WTC11 (cell line): ENCODE data around the gene SRSF9. TPM values are rescaled to one million over a fixed set of nuclear protein-coding genes. Genes with fewer than 3 reads are reported as not detected.

Experiments used
- CDX4 ChIP-seq: fragments of 250-450 bp; sonication (Bioruptor Pico); IDR thresholded peaks from 2 replicates; pipeline ENCODE4 v1.9.0; 2021; ENCODE audit warnings: moderate library complexity, mild to moderate bottlenecking, inconsistent platforms, borderline replicate concordance
- E2F5 ChIP-seq: sonication (generic); formaldehyde crosslinking; IDR thresholded peaks from 2 replicates; pipeline ENCODE4 v1.8.1; 2022; ENCODE audit warnings: mild to moderate bottlenecking, moderate library complexity, missing genetic modification reagents
- ELF4 ChIP-seq: sonication (generic); formaldehyde crosslinking; IDR thresholded peaks from 2 replicates; pipeline ENCODE4 v1.8.1; 2022; ENCODE audit warnings: low read depth, mild to moderate bottlenecking, moderate library complexity, missing genetic modification reagents
- FOXJ3 ChIP-seq: sonication (generic); formaldehyde crosslinking; IDR thresholded peaks from 2 replicates; pipeline ENCODE4 v1.9.0; 2021; ENCODE audit warnings: missing genetic modification reagents, mild to moderate bottlenecking, borderline replicate concordance
- FOXK1 ChIP-seq: sonication (generic); formaldehyde crosslinking; IDR thresholded peaks from 2 replicates; pipeline ENCODE4 v1.8.0; 2022; ENCODE audit warnings: mild to moderate bottlenecking, moderate library complexity, missing genetic modification reagents
- JAZF1 ChIP-seq: fragments of 250-450 bp; sonication (Bioruptor Pico); IDR thresholded peaks from 2 replicates; pipeline ENCODE4 v1.9.0; 2021; ENCODE audit warnings: moderate library complexity, mild to moderate bottlenecking, inconsistent platforms
- MYBL2 ChIP-seq: sonication (generic); formaldehyde crosslinking; IDR thresholded peaks from 2 replicates; pipeline ENCODE4 v1.8.1; 2023; ENCODE audit warnings: mild to moderate bottlenecking, moderate library complexity, missing genetic modification reagents
- NFE2L1 ChIP-seq: sonication (generic); formaldehyde crosslinking; IDR thresholded peaks from 2 replicates; pipeline ENCODE4 v1.8.1; 2023; ENCODE audit warnings: missing genetic modification reagents
- NFYB ChIP-seq: sonication (generic); formaldehyde crosslinking; conservative IDR thresholded peaks from 2 replicates; pipeline ENCODE4 v1.8.0; 2022; ENCODE audit warnings: low read depth, missing genetic modification reagents
- PREB ChIP-seq: sonication (generic); formaldehyde crosslinking; IDR thresholded peaks from 2 replicates; pipeline ENCODE4 v1.8.1; 2022; ENCODE audit warnings: mild to moderate bottlenecking, missing genetic modification reagents, moderate library complexity, borderline replicate concordance
- RORB ChIP-seq: fragments of 250-450 bp; sonication (Bioruptor Pico); IDR thresholded peaks from 2 replicates; pipeline ENCODE4 v1.9.0; 2021; ENCODE audit warnings: mild to moderate bottlenecking
- SMAD4 ChIP-seq: sonication (generic); formaldehyde crosslinking; IDR thresholded peaks from 2 replicates; pipeline ENCODE4 v1.8.0; 2022; ENCODE audit warnings: mild to moderate bottlenecking, missing genetic modification reagents
- SOX15 ChIP-seq: fragments of 250-450 bp; sonication (Bioruptor Pico); IDR thresholded peaks from 2 replicates; pipeline ENCODE4 v1.9.0; 2021; ENCODE audit warnings: mild to moderate bottlenecking
- SP1 ChIP-seq: sonication (generic); formaldehyde crosslinking; conservative IDR thresholded peaks from 2 replicates; pipeline ENCODE4 v1.8.1; 2022; ENCODE audit warnings: missing genetic modification reagents
- STAT6 ChIP-seq: sonication (generic); formaldehyde crosslinking; conservative IDR thresholded peaks from 2 replicates; pipeline ENCODE4 v1.8.1; 2023; ENCODE audit warnings: mild to moderate bottlenecking, low read depth, missing genetic modification reagents, moderate library complexity
- TCF7 ChIP-seq: sonication (generic); formaldehyde crosslinking; IDR thresholded peaks from 2 replicates; pipeline ENCODE4 v1.8.0; 2022; ENCODE audit warnings: mild to moderate bottlenecking, low read depth, missing genetic modification reagents, moderate library complexity
- TEAD1 ChIP-seq: sonication (generic); formaldehyde crosslinking; IDR thresholded peaks from 2 replicates; pipeline ENCODE4 v1.8.0; 2022; ENCODE audit warnings: mild to moderate bottlenecking, missing genetic modification reagents
- USF2 ChIP-seq: sonication (generic); formaldehyde crosslinking; IDR thresholded peaks from 2 replicates; pipeline ENCODE4 v1.8.1; 2023; ENCODE audit warnings: mild to moderate bottlenecking, missing genetic modification reagents, moderate library complexity
- ZBTB21 ChIP-seq: sonication (generic); formaldehyde crosslinking; IDR thresholded peaks from 2 replicates; pipeline ENCODE4 v1.8.1; 2023; ENCODE audit warnings: mild to moderate bottlenecking, missing genetic modification reagents, borderline replicate concordance
- ZBTB43 ChIP-seq: sonication (generic); formaldehyde crosslinking; IDR thresholded peaks from 2 replicates; pipeline ENCODE4 v1.8.1; 2023; ENCODE audit warnings: mild to moderate bottlenecking, missing genetic modification reagents
- ZMAT4 ChIP-seq: fragments of 250-450 bp; sonication (Bioruptor Pico); IDR thresholded peaks from 2 replicates; pipeline ENCODE4 v1.9.0; 2021; ENCODE audit warnings: mild to moderate bottlenecking
- ZNF232 ChIP-seq: sonication (generic); formaldehyde crosslinking; IDR thresholded peaks from 2 replicates; pipeline ENCODE4 v1.8.0; 2022; ENCODE audit warnings: mild to moderate bottlenecking, missing genetic modification reagents
- ZNF281 ChIP-seq: sonication (generic); formaldehyde crosslinking; IDR thresholded peaks from 2 replicates; pipeline ENCODE4 v1.8.0; 2023; ENCODE audit warnings: mild to moderate bottlenecking, missing genetic modification reagents
- ZNF317 ChIP-seq: sonication (generic); formaldehyde crosslinking; IDR thresholded peaks from 2 replicates; pipeline ENCODE4 v1.8.1; 2023; ENCODE audit warnings: low read depth, mild to moderate bottlenecking, moderate library complexity, missing genetic modification reagents, borderline replicate concordance
- ZNF416 ChIP-seq: fragments of 250-450 bp; sonication (Bioruptor Pico); IDR thresholded peaks from 2 replicates; pipeline ENCODE4 v1.9.0; 2021; ENCODE audit warnings: mild to moderate bottlenecking, inconsistent platforms
- total RNA-seq: library from RNA; stranded (reverse); gene quantifications from 3 replicates; pipeline ENCODE4 v1.2.3, GENCODE V29; 2021

SRSF9 gene
- total RNA-seq, 1 experiment from 2014 or later = 286 TPM

- TF ChIP-seq ZNF232 (CRISPR knock-in tag) (no peak), CDX4 (no peak), ELF4 (no peak), SP1 (CRISPR knock-in tag) (peak; percentile 94), ZNF281 (no peak), SMAD4 (0 out of 2 replicates have a peak, but pooled peaks have one; percentile 9), E2F5 (CRISPR knock-in tag) (peak; percentile 41; the same call in 1 of the 2 replicates), NFE2L1 (CRISPR knock-in tag) (peak; percentile 83; the same call in 1 of the 2 replicates), NFYB (CRISPR knock-in tag) (peak; percentile 26; the same call in 1 of the 2 replicates), USF2 (CRISPR knock-in tag) (peak; percentile 39; the same call in 1 of the 2 replicates), ZBTB43 (CRISPR knock-in tag) (peak; percentile 94), FOXJ3 (CRISPR knock-in tag) (no peak), ZBTB21 (CRISPR knock-in tag) (no peak), JAZF1 (CRISPR knock-in tag) (no peak), RORB (no peak), ZNF317 (CRISPR knock-in tag) (0 out of 2 replicates have a peak, but pooled peaks have one; percentile 35), TCF7 (CRISPR knock-in tag) (peak; percentile 67; the same call in 1 of the 2 replicates), TEAD1 (CRISPR knock-in tag) (peak; percentile 96), FOXK1 (CRISPR knock-in tag) (peak; percentile 99), STAT6 (CRISPR knock-in tag) (no peak), ZMAT4 (no peak), SOX15 (no peak), ZNF416 (CRISPR knock-in tag) (no peak), PREB (no peak; the same call in 1 of the 2 replicates), MYBL2 (CRISPR knock-in tag) (peak; percentile 95)
Measured at GRCh38 chr12:120445911-120446843, 23.4 kb downstream of the SRSF9 start, which contains the start of the genes GATC and TRIAP1 (continued).
